Mucosa of descending colon (tissue), 3 donors: ENCODE measurements around the gene BCL2L14. TPM values are rescaled to one million over a fixed set of nuclear protein-coding genes. Genes with fewer than 3 reads are reported as not detected.

Experiments
- ATAC-seq: fragments of 200-7000 bp; cut with Tn5 transposase; one replicate; pipeline ENCODE4 v1.9.1; 2020; ENCODE audit warnings: mild to moderate bottlenecking, moderate library complexity
- DNase-seq, 3 donors: peaks; one replicate each; pipeline ENCODE4 v3.0.0-alpha.2; 2020
- H3K36me3 ChIP-seq: fragments of 200-600 bp; one replicate; pipeline ENCODE4 v1.8.0; 2021; ENCODE audit warnings: low read depth, mild to moderate bottlenecking
- H3K4me1 ChIP-seq: fragments of 200-600 bp; one replicate; pipeline ENCODE4 v1.8.0; 2021; ENCODE audit warnings: low read depth, mild to moderate bottlenecking
- H3K4me3 ChIP-seq: fragments of 200-600 bp; one replicate; pipeline ENCODE4 v1.8.0; 2021; ENCODE audit warnings: mild to moderate bottlenecking
- H3K9me3 ChIP-seq: fragments of 200-600 bp; one replicate; pipeline ENCODE4 v1.8.0; 2021; ENCODE audit warnings: mild to moderate bottlenecking
- CTCF ChIP-seq: fragments of 200-600 bp; IDR thresholded peaks from one replicate; pipeline ENCODE4 v1.8.0; 2022; ENCODE audit warnings: antibody characterized with exemption, mild to moderate bottlenecking
- intact Hi-C, 2 donors: fragments of 100-400 bp; cut with DNase I in 1 of 2; cut with micrococcal nuclease in 1 of 2; formaldehyde crosslinking; loops; one replicate each; pipeline versions ENCODE4 v1.11.0 to v1.11.1; 2022; cut with DNase I, micrococcal nuclease
- total RNA-seq, 3 donors: library from RNA; stranded (reverse); fragmentation: NEBNext Ultra II Directional in 2 of 3; extraction: Animal tissue kit (Norgen Biotek cat#: 25700) in 2 of 3; gene quantifications; one replicate each; pipeline versions ENCODE4 v1.2.1 to v1.2.4, GENCODE V29; 2021 to 2023
- donor health status: DM: no; HTN: no; CAD: no; lungs with moderate emphysema.
- donor health status: DM: no; HTN: no; CAD: no.
- donor health status: DM: no; HTN: yes; CAD: no.

Gene BCL2L14
- total RNA-seq, 3 donors from 2014 or later: 27.3 to 74.4 (median 52.7) TPM

- no peak for TF ChIP-seq CTCF
- H3K4me3 ChIP-seq: no peak overlapping the region
- DNase-seq (no peak), ATAC-seq (no peak)
- no peaks in the 10 kb centered on the region for H3K4me1 ChIP-seq
- H3K36me3 ChIP-seq: no peaks in the 10 kb centered on the region
- intact Hi-C loops: no loop called here
- no peaks in the 10 kb centered on the region for H3K9me3 ChIP-seq
Measured at GRCh38 chr12:12126551-12126950, 55.8 kb downstream of the BCL2L14 start.

- DNase-seq (no peak), ATAC-seq (no peak)
- no peak for TF ChIP-seq CTCF
- intact Hi-C loops: no loop called here
- Histone ChIP-seq H3K4me1 (no peaks in the 10 kb centered on the region), H3K4me3 (no peak overlapping the region), H3K9me3 (no peaks in the 10 kb centered on the region), H3K36me3 (no peaks in the 10 kb centered on the region)
Measured at GRCh38 chr12:12127304-12127703, 56.6 kb downstream of the BCL2L14 start.

DNA sequence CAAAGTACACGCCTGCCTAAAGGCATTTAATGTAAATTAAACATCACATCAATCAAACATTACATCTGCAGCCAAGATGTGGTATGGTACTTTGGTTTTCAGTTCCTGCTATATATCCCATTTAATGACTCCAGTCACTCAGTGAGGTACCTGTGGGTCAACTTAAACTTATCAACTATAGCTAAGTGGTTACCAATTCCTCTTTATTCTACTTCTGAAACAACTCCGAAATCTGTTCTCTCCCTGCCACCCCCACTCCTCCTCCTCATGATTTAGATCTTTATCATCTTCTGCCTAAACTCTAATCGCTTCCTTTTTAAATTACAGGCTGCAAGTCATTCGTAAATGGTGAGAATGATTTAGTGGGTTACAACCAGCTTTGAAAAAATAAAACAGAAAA is 57.9 kb downstream of the BCL2L14 start:
- Histone ChIP-seq H3K4me3 (no peak overlapping the region), H3K9me3 (no peaks in the 10 kb centered on the region), H3K4me1 (no peaks in the 10 kb centered on the region), H3K36me3 (no peaks in the 10 kb centered on the region)
- TF ChIP-seq CTCF: no peak
- ATAC-seq (no peak), DNase-seq (no peak)
- intact Hi-C loops: no loop called here

DNA sequence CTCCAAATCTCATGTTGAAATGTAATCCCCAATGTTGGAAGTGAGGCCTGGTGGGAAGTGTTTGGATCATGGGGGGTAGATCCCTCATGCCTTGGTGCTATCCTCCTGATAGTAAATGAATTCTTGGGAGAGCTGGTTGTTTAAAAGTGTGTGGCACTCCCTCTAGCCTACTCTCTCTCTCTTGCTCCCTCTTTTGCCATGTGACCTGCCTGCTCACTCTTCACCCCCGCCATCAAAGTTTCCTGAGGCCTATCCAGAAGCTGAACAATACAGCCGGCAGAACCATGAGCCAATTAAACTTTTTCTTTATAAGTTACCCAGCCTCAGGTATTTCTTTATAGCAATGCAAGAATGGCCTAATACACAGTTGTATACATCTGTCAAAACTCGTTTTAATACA is 62.5 kb downstream of the BCL2L14 start:
- ATAC-seq (no peak), DNase-seq (no peak)
- intact Hi-C loops: no loop called here
- Histone ChIP-seq H3K4me3 (no peak overlapping the region), H3K36me3 (no peaks in the 10 kb centered on the region), H3K4me1 (no peaks in the 10 kb centered on the region), H3K9me3 (peaks cover 6% of the 10 kb centered on the region)
- no peak for TF ChIP-seq CTCF

GRCh38 chr12:12133785-12134184 is 63.0 kb downstream of the BCL2L14 start:
- no peak overlapping the region for H3K4me3 ChIP-seq
- H3K36me3 ChIP-seq: no peaks in the 10 kb centered on the region
- DNase-seq (no peak), ATAC-seq (no peak)
- H3K4me1 ChIP-seq: no peaks in the 10 kb centered on the region
- intact Hi-C loops: no loop called here
- H3K9me3 ChIP-seq: peaks cover 6% of the 10 kb centered on the region
- TF ChIP-seq CTCF: no peak
